Vagina (tissue), 2 donors: ENCODE measurements around the gene SPACA6.

Experiments
- POLR2A ChIP-seq, 2 donors: fragments of 450-650 bp; IDR thresholded peaks; one replicate each; pipeline ENCODE4 v1.6.1; 2017; ENCODE audit warnings: antibody characterized with exemption in 2 of 2, mild to moderate bottlenecking in 2 of 2, moderate library complexity in 2 of 2
- POLR2AphosphoS5 ChIP-seq, 2 donors: sonication (generic); formaldehyde crosslinking; IDR thresholded peaks; one replicate each; pipeline ENCODE4 v1.9.0; 2017; ENCODE audit warnings: antibody characterized with exemption in 2 of 2, mild to moderate bottlenecking in 2 of 2, low read depth in 1 of 2; ENCODE audit not compliant: insufficient read depth in 1 of 2
- TF ChIP-seq, protein P1 (sequence below), 3 experiments: fragments of 450-650 bp in 2 of 3; fragments of 200-600 bp in 1 of 3; sonication (generic) in 1 of 3; IDR thresholded peaks; one replicate each; pipeline ENCODE4 v1.5.1; 2017 to 2019; ENCODE audit warnings: antibody characterized with exemption in 3 of 3, mild to moderate bottlenecking in 2 of 3, moderate library complexity in 2 of 3

DNA sequence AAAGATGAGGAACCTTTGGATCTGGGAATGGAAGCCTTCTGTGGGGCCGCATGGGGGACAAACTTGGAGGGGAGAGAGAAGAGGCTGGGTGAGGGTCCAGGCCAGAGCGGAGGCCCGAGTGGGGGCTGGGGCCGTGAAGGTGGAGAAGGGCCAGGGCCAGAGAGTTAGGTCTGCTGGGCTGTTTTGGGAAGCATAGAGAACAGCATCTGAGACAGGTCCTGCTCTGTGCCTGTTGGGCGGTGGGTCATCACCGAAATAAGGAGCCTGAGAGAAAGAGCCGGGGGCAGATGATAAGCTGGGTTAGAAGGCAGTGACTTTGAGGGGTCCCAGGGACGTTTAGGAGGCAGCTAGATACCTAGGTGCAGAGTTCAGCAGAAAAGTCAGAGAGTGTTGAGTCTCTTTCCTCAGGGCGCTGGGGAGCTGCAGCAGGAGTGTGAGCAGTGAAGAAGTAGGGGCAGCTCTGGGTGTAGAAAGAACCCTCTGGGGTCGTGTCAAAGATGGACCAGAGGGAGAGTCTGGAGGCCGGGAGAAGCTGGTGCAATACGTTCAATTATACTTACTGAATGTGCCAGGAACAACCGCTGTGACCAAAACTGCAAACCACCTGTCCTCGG is 2.7 kb downstream of the SPACA6 start:
- TF ChIP-seq, protein P1, sequence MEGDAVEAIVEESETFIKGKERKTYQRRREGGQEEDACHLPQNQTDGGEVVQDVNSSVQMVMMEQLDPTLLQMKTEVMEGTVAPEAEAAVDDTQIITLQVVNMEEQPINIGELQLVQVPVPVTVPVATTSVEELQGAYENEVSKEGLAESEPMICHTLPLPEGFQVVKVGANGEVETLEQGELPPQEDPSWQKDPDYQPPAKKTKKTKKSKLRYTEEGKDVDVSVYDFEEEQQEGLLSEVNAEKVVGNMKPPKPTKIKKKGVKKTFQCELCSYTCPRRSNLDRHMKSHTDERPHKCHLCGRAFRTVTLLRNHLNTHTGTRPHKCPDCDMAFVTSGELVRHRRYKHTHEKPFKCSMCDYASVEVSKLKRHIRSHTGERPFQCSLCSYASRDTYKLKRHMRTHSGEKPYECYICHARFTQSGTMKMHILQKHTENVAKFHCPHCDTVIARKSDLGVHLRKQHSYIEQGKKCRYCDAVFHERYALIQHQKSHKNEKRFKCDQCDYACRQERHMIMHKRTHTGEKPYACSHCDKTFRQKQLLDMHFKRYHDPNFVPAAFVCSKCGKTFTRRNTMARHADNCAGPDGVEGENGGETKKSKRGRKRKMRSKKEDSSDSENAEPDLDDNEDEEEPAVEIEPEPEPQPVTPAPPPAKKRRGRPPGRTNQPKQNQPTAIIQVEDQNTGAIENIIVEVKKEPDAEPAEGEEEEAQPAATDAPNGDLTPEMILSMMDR (IDR thresholded peaks at IDR 0.05): no peak
- TF ChIP-seq POLR2A (IDR thresholded peaks at IDR 0.05): no peak
- TF ChIP-seq POLR2AphosphoS5 (IDR thresholded peaks at IDR 0.05; ENCODE audit: insufficient read depth in 1 of 2, low read depth in 1 of 2): no peak
